HG02759 (cell line): ENCODE results near the gene PDXP.
A peak's percentile ranks its signal among the peaks of the same experiment; 100 is the strongest.

Experiments
- ATAC-seq: cut with Tn5 transposase; IDR thresholded peaks from one replicate; pipeline ENCODE4 v1.9.1; 2021; ENCODE audit warnings: mild to moderate bottlenecking, moderate library complexity; ENCODE audit not compliant: unreplicated experiment

Gene PDXP

GRCh38 chr22:37627545-37627944, 31.0 kb upstream of the PDXP start:
- ATAC-seq, result no peak

GRCh38 chr22:37628830-37629229, 29.7 kb upstream of the PDXP start:
- ATAC-seq, result no peak

DNA sequence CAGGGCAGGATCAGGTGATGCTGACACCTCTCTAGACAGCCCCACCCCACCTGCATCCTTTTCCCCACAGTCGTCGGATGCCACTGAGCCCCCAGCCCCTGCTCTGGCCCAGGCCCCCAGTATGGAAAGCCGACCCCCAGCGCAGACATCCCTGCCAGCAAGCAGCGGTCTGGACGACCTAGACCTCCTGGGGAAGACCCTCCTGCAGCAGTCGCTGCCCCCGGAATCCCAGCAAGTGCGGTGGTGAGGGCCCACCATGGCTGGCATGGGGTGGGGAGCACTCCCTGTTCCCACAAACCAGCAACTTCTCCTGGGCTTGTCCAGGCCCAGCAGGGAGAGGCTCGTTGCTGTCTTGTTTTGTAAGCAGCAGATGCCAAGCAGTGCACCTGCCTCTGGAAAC, 28.6 kb upstream of the PDXP start:
- ATAC-seq, result no peak

DNA sequence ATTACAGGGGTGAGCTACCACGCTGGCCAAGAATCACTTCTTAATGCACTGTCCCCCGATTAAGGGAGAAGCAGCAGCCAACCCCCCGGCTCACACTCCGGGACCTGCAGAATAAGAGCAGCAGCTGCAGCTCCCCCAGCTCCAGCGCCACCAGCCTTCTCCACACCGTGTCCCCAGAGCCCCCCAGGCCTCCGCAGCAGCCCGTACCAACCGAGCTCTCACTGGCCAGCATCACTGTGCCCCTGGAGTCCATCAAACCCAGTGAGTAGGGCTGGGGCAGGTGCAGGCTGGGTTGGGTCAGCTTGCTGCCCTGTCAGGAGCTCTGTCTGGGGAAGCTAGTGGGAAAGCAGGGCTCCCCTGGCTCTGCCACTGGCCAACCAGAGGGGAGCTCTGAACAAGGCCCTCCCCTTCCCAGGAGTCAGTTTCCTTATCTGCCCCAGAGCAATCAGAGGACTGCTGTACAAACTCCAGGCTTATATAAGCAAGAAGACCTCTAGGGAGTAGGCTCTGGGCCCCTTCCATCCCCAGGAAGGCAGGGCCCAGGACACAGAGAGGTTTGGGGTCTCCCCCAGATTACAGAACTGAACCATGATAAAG, 27.6 kb upstream of the PDXP start:
- no peak for ATAC-seq

DNA sequence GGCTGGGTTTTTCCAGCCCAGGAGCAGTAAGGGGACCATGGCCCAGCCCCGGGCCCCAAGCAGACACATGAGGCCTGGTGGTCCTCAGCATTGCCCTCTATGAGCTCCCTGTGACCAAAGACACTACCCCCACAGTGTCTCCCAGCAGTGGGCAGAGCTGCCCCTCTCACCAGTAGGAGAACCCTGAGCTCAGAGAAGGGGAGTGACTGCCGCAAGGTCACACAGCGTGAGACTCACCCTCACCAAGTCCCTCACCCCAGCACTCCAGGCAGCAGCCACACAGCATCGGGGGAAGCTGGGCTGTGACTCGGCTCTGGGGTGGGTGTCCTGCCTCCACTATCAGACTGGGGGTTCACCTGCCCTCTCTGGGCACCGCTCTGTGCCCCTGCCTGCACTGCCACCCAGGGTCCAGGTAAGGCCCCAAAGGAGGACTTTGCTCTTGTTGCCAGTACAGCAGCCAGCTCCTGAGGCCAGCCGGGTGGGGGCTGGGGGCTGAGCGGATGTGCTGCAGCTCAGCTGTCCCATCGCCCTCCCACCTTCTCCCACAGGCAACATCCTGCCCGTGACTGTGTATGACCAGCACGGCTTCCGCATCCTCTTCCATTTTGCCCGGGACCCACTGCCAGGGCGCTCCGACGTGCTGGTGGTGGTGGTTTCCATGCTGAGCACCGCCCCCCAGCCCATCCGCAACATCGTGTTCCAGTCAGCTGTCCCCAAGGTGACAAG, 26.9 kb upstream of the PDXP start:
- ATAC-seq, result no peak

- peak; percentile 17 for ATAC-seq
These were observed 26.1 kb upstream of the PDXP start for GRCh38 chr22:37632174-37633088.

DNA sequence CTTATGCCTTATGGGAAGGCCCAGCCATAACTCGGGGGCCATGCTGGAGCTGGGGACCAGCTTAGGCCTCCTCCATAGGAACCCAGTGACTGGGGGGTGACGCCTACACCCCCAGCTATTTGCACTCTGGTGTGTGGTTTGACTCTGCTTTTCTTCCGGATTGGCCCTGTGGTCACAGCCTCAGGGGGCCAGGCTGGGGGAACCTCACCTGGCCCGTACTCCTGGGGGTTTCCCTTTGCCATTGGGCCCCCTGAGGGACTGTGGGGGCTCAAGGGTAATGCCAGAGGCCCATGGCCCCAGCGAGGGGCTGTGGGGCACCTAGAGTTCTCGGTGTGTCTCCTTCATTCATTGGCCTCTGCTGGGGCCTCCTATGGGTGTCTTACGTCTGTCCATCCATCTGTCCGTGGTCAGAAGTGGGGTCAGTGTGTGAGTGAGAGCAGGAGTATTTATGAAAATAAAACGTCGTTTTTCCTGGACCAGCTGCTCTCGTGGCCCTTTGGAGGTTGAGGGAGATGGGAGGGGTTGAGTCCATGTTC, 25.4 kb upstream of the PDXP start:
- ATAC-seq, result peak; percentile 60

- peak; percentile 58 for ATAC-seq
These were observed 24.7 kb upstream of the PDXP start for GRCh38 chr22:37633625-37634416.

- no peak for ATAC-seq
These were observed 24.1 kb upstream of the PDXP start for GRCh38 chr22:37634417-37634924.

- ATAC-seq, result no peak
These were observed 23.4 kb upstream of the PDXP start for GRCh38 chr22:37635157-37635556.

- ATAC-seq, result no peak
These were observed 22.2 kb upstream of the PDXP start for GRCh38 chr22:37636186-37636948.

DNA sequence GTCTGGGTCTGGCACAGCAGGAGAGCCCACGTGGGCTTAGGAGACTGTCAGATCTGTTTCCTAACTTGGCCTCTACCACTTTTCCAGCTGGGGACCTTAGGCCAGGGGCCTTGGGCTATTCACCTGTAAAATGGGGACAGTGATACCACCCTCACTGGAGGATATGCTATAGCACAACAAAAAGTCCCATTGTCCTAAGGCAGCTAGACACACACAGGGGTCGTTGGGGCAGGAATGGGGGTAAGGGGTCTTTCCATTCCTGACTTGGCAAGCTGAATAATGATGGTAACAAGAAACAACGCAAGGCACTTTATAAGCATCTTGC, 21.6 kb upstream of the PDXP start:
- ATAC-seq, result no peak

DNA sequence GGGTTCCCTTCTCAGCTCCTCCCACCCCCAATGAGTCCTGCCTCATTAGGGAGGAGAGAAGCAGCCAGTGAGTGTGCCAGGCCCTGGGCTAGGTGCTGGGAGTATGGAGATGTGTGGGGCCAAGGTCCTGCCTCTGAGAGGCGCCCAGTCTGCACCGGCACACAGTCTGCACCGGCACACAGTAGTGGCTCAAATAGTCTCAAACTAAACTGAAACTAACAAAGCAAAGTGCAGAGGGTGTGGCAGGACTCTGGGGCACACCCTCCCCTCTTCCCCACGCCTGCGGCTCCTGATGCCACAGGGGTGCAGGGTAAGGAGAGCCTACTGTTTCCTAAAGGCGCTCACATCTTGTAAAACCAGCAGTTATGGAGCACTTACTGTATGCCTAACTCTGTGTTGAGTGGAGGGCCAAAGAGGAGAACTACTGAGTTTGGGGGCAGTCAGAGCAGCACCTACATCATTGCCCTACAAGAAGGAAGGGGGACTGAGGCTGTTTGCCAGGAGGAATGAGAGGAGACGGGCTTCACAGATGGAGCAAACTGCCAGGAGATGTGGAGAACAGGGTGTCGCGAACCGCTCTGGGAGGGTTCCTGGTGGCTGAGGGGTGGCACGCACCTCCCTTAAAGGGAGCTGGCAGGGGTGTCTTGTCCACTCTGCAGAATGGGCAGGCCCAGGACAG, 20.0 kb upstream of the PDXP start:
- ATAC-seq, result no peak

- ATAC-seq, result no peak
These were observed 19.3 kb upstream of the PDXP start, which contains the start of gene SH3BP1 for GRCh38 chr22:37639070-37639760. Gene SH3BP1, plus strand, starts transcription at chr22:37639669. Its CDS starts 119 bp downstream, at chr22:37639788.

DNA sequence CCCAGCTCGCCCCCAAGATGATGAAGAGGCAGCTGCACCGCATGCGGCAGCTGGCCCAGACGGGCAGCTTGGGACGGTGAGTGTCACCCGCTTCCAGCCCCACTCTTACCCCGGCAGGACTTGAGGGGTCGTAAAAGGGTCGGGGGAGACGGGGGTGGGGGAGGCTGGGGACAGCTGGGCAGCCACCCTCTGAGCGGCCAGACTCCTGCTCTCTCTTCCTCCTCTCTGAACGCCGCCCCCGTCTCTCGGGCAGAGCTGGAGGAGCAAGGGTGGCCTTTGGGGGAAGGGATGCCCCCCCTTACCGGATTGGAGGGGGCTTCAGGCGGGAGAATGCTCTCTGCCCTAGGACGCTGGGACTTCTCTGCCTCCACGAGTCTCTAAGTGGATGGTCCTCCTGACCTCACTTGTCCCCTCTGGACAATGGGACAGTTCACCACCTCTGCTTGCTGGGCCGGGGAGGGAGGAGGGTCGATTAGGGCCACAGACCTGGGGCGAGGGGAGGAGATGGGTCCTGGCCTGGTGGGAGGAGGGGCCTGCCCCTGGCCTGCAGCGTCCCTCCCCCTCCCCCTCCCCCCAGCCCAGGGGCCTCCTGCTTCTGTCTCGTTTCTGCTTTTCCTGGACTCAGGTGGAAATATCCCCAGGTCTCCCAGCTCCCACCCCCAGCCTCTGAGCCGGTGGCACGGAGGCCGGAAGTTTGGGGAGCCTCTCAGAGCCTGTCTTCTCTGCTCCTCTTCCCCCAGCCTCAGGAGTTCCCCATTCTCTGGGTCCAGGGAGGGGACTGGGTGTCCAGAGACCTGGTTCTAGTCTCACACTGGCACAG, 18.5 kb upstream of the PDXP start:
- ATAC-seq, result no peak

DNA sequence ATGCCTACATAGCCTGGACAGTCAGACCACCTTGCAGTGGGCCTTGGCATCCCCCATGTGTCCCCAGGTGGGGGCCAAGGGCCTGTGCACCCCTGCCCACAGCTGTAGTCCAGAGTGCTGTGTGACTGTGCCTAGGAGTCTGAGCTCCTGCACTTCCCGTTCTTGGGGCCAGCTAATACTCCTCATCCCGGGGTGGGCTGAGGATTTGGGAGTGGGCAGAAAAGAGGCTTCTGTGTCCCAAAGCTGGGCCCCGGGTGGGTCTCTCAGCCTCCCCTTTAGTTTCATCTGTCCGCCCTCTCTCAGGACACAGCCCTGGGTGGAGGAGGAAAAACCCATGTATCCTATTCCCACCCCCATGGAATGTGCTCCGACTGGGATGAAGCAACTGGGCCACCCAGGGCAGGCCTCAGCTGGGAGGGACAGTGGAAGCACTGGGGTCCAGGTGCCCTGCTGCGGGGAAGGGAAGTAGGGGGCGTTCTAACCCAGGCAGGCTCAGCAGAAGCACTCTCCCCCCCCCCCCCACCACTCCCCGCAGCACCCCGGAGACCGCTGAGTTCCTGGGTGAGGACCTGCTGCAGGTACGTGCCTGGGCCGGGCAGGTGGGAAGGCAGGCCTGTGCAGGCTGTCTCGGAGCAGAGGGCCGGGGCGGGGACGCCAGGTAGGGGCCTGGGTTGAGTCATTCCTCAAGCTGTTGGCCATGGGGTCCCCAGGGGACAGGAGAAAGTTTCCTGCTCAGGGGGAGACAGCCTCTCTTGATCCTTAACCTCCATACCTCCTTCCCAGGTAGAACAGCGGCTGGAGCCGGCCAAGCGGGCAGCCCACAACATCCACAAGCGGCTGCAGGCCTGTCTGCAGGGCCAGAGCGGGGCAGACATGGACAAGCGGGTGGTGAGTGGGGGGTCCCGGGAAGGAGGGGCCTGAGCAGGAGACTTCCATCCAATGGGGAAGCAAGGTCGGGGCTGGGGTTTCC, 17.6 kb upstream of the PDXP start:
- ATAC-seq, result no peak

- no peak for ATAC-seq
These were observed 17.0 kb upstream of the PDXP start for GRCh38 chr22:37641561-37641949.
